GM12878 (cell line): ENCODE data around the gene USP46.

Experiments used
- CBX3 ChIP-seq: fragments of 200-600 bp; sonication (generic); IDR thresholded peaks from 2 replicates; pipeline ENCODE4 v1.6.1; 2016; ENCODE audit warnings: low read depth, borderline replicate concordance
- CEBPB ChIP-seq, 2 experiments: fragments of 150-350 bp in 1 of 2; IDR thresholded peaks; 2 replicates each; pipeline ENCODE4 v1.6.1; 2012 to 2014; ENCODE audit warnings: low read depth in 2 of 2, low read length in 2 of 2, borderline replicate concordance in 1 of 2, inconsistent platforms in 1 of 2
- FOS ChIP-seq: IDR thresholded peaks from 3 replicates; pipeline ENCODE4 v1.6.1; 2011; ENCODE audit warnings: borderline replicate concordance; ENCODE audit not compliant: insufficient read length; ENCODE audit errors: extremely low read depth
- IRF4 ChIP-seq: IDR thresholded peaks from 2 replicates; pipeline ENCODE4 v1.6.1; 2011; ENCODE audit warnings: low read depth, low read length
- MYC ChIP-seq: IDR thresholded peaks from 2 replicates; pipeline ENCODE4 v1.6.1; 2011; ENCODE audit warnings: mild to moderate bottlenecking, low read length, moderate library complexity, inconsistent platforms; ENCODE audit not compliant: insufficient read depth, insufficient replicate concordance, insufficient read length, severe bottlenecking
- RFX5 ChIP-seq: IDR thresholded peaks from 2 replicates; pipeline ENCODE4 v1.6.1; 2011; ENCODE audit warnings: low read depth, low read length, improper control_type of control experiment
- SMAD1 ChIP-seq: fragments of 450-650 bp; IDR thresholded peaks from 2 replicates; pipeline ENCODE4 v1.6.1; 2018; ENCODE audit warnings: mild to moderate bottlenecking, low read depth; ENCODE audit not compliant: partially characterized antibody
- ZNF274 ChIP-seq: IDR thresholded peaks from one replicate; pipeline ENCODE4 v1.8.0; 2011; ENCODE audit not compliant: insufficient read length, insufficient read depth
- TF ChIP-seq, protein P1 (sequence below), 3 experiments: IDR thresholded peaks in 2 of 3; conservative IDR thresholded peaks in 1 of 3; 2 replicates each; pipeline ENCODE4 v1.5.1; 2011; ENCODE audit warnings: low read depth in 3 of 3, low read length in 3 of 3, mild to moderate bottlenecking in 3 of 3, control low read depth in 2 of 3, moderate library complexity in 2 of 3, inconsistent platforms in 1 of 3, mixed read lengths in 1 of 3; ENCODE audit not compliant: control insufficient read depth in 2 of 3, insufficient read depth in 1 of 3; ENCODE audit errors: extremely low read depth in 1 of 3
- TF ChIP-seq, protein P2 (sequence below): IDR thresholded peaks from 2 replicates; pipeline ENCODE4 v1.6.1; 2012; ENCODE audit warnings: low read length, inconsistent platforms

- TF ChIP-seq CEBPB (IDR thresholded peaks at IDR 0.05; ENCODE audit: borderline replicate concordance in 1 of 2, low read depth in 2 of 2, low read length in 2 of 2) (no peak), FOS (no peak), ZNF274 (no peak), IRF4 (no peak), CBX3 (no peak), SMAD1 (no peak), MYC (no peak), RFX5 (no peak)
- TF ChIP-seq, protein P1, sequence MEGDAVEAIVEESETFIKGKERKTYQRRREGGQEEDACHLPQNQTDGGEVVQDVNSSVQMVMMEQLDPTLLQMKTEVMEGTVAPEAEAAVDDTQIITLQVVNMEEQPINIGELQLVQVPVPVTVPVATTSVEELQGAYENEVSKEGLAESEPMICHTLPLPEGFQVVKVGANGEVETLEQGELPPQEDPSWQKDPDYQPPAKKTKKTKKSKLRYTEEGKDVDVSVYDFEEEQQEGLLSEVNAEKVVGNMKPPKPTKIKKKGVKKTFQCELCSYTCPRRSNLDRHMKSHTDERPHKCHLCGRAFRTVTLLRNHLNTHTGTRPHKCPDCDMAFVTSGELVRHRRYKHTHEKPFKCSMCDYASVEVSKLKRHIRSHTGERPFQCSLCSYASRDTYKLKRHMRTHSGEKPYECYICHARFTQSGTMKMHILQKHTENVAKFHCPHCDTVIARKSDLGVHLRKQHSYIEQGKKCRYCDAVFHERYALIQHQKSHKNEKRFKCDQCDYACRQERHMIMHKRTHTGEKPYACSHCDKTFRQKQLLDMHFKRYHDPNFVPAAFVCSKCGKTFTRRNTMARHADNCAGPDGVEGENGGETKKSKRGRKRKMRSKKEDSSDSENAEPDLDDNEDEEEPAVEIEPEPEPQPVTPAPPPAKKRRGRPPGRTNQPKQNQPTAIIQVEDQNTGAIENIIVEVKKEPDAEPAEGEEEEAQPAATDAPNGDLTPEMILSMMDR (IDR thresholded peaks at IDR 0.05 in 2 of 3, conservative IDR thresholded peaks at IDR 0.05 in 1 of 3; ENCODE audit: control insufficient read depth in 2 of 3, extremely low read depth in 1 of 3, insufficient read depth in 1 of 3, low read depth in 3 of 3, low read length in 3 of 3), result peak; percentile 50 to 76 (median 52); a peak in 5 of 6 replicates
- TF ChIP-seq, protein P2, sequence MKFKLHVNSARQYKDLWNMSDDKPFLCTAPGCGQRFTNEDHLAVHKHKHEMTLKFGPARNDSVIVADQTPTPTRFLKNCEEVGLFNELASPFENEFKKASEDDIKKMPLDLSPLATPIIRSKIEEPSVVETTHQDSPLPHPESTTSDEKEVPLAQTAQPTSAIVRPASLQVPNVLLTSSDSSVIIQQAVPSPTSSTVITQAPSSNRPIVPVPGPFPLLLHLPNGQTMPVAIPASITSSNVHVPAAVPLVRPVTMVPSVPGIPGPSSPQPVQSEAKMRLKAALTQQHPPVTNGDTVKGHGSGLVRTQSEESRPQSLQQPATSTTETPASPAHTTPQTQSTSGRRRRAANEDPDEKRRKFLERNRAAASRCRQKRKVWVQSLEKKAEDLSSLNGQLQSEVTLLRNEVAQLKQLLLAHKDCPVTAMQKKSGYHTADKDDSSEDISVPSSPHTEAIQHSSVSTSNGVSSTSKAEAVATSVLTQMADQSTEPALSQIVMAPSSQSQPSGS, result no peak
Observed at GRCh38 chr4:52665592-52665991, 6.5 kb upstream of the USP46 start.
